Activated effector memory CD4-positive, alpha-beta T cell treated with anti-CD3 and anti-CD28 coated beads, Interleukin-2, amount 50 U/mL, for 16 hours (primary cell): ENCODE data around the gene MTA1.
A peak's percentile ranks its signal among the peaks of the same experiment; 100 is the strongest.

Experiments used
- DNase-seq: peaks from one replicate; pipeline ENCODE4 v3.0.0-alpha.2; 2020

Gene MTA1

GRCh38 chr14:105411017-105411941, 8.3 kb upstream of the MTA1 start:
- DNase-seq, result no peak

GRCh38 chr14:105411985-105412770, 7.4 kb upstream of the MTA1 start:
- DNase-seq, result no peak

- DNase-seq, result no peak
Measured at GRCh38 chr14:105412771-105413543, 6.7 kb upstream of the MTA1 start.

- no peak for DNase-seq
Measured at GRCh38 chr14:105413544-105413886, 6.1 kb upstream of the MTA1 start.

- peak; percentile 87 for DNase-seq
Measured at GRCh38 chr14:105414456-105415371, 4.9 kb upstream of the MTA1 start.

- no peak for DNase-seq
Measured at GRCh38 chr14:105415481-105416428, 3.9 kb upstream of the MTA1 start.

GRCh38 chr14:105416671-105417070, 3.0 kb upstream of the MTA1 start:
- DNase-seq, result no peak

GRCh38 chr14:105417690-105418121, 1.9 kb upstream of the MTA1 start:
- DNase-seq, result no peak

GRCh38 chr14:105418269-105419194, 1.1 kb upstream of the MTA1 start:
- DNase-seq, result no peak

- no peak for DNase-seq
Measured at GRCh38 chr14:105420101-105420973, 710 bp downstream of the MTA1 start.

- DNase-seq, result no peak
Measured at GRCh38 chr14:105420974-105421674, 1.5 kb downstream of the MTA1 start.

GRCh38 chr14:105421723-105422615, 2.3 kb downstream of the MTA1 start:
- DNase-seq, result no peak

- no peak for DNase-seq
Measured at GRCh38 chr14:105422695-105423487, 3.3 kb downstream of the MTA1 start.

- DNase-seq, result no peak
Measured at GRCh38 chr14:105423488-105424195, 4.0 kb downstream of the MTA1 start.

- DNase-seq, result no peak
Measured at GRCh38 chr14:105424861-105425260, 5.2 kb downstream of the MTA1 start.
